Gastrocnemius medialis (tissue), 4 donors: Measurements from ENCODE around the gene CHMP6. TPM values are rescaled to one million over a fixed set of nuclear protein-coding genes. Genes with fewer than 3 reads are reported as not detected.

Source experiments
- ATAC-seq, 2 donors: fragments of 150-250 bp; one replicate each; pipeline ENCODE4 v1.9.1; 2016
- DNase-seq, 2 donors: peaks; one replicate each; pipeline ENCODE4 v3.0.0-alpha.2; 2019
- H3K27ac ChIP-seq, 4 donors: fragments of 200-600 bp; sonication (generic); 1 replicate in 1 of 4; 2 replicates in 3 of 4; pipeline ENCODE4 v1.5.1; 2016 to 2018; ENCODE audit warnings: mild to moderate bottlenecking in 2 of 4, moderate library complexity in 1 of 4
- H3K27me3 ChIP-seq, 3 donors: fragments of 200-600 bp; sonication (generic) in 2 of 3; 1 replicate in 1 of 3; 2 replicates in 2 of 3; pipeline versions ENCODE4 v1.5.1 to v1.6.0; 2016 to 2019; ENCODE audit warnings: mild to moderate bottlenecking in 1 of 3, moderate library complexity in 1 of 3
- H3K36me3 ChIP-seq, 2 donors: fragments of 200-600 bp; sonication (generic) in 1 of 2; one replicate each; pipeline ENCODE4 v1.5.1; 2017 to 2018
- H3K4me1 ChIP-seq, 2 donors: fragments of 200-600 bp; sonication (generic) in 1 of 2; one replicate each; pipeline ENCODE4 v1.5.1; 2016 to 2017; ENCODE audit warnings: mild to moderate bottlenecking in 2 of 2
- H3K4me3 ChIP-seq, 4 donors: fragments of 200-600 bp; sonication (generic) in 3 of 4; 1 replicate in 1 of 4; 2 replicates in 3 of 4; pipeline ENCODE4 v1.5.1; 2016 to 2019; ENCODE audit warnings: mild to moderate bottlenecking in 2 of 4
- H3K9me3 ChIP-seq, 3 donors: fragments of 200-600 bp; sonication (generic) in 2 of 3; 1 replicate in 1 of 3; 2 replicates in 2 of 3; pipeline ENCODE4 v1.5.1; 2016 to 2019
- POLR2A ChIP-seq, 2 donors: fragments of 450-650 bp; IDR thresholded peaks; one replicate each; pipeline ENCODE4 v1.6.1; 2017; ENCODE audit warnings: antibody characterized with exemption in 2 of 2, mild to moderate bottlenecking in 2 of 2, moderate library complexity in 2 of 2
- in situ Hi-C, 4 donors: fragments of 200-750 bp; cut with MboI; loops; one replicate each; pipeline versions ENCODE4 v1.15.0 to v1.8.0; 2017; ENCODE audit warnings: low sequenced_read_pairs in 4 of 4
- intact Hi-C: fragments of 100-400 bp; cut with DNase I; formaldehyde crosslinking; loops from one replicate; pipeline ENCODE4 v1.15.1; 2023; ENCODE audit warnings: low total_unique reads
- total RNA-seq, 4 donors: library from RNA; depleted of rRNA; stranded (reverse); fragments of >200 nt; gene quantifications; one replicate each; pipeline versions ENCODE4 v1.1.0 to v1.2.3, GENCODE V29; 2016
- TF ChIP-seq, protein P1 (sequence below), 5 experiments: fragments of 450-650 bp in 3 of 5; fragments of 200-600 bp in 2 of 5; sonication (generic) in 2 of 5; IDR thresholded peaks in 4 of 5; conservative IDR thresholded peaks in 1 of 5; 1 replicate in 4 of 5; 2 replicates in 1 of 5; pipeline ENCODE4 v1.5.1; 2016 to 2019; ENCODE audit warnings: antibody characterized with exemption in 5 of 5, mild to moderate bottlenecking in 3 of 5, moderate library complexity in 3 of 5

The CHMP6 gene
- total RNA-seq, 4 donors from 2014 or later = 29.8 to 33.3 (median 33.0) TPM

DNA sequence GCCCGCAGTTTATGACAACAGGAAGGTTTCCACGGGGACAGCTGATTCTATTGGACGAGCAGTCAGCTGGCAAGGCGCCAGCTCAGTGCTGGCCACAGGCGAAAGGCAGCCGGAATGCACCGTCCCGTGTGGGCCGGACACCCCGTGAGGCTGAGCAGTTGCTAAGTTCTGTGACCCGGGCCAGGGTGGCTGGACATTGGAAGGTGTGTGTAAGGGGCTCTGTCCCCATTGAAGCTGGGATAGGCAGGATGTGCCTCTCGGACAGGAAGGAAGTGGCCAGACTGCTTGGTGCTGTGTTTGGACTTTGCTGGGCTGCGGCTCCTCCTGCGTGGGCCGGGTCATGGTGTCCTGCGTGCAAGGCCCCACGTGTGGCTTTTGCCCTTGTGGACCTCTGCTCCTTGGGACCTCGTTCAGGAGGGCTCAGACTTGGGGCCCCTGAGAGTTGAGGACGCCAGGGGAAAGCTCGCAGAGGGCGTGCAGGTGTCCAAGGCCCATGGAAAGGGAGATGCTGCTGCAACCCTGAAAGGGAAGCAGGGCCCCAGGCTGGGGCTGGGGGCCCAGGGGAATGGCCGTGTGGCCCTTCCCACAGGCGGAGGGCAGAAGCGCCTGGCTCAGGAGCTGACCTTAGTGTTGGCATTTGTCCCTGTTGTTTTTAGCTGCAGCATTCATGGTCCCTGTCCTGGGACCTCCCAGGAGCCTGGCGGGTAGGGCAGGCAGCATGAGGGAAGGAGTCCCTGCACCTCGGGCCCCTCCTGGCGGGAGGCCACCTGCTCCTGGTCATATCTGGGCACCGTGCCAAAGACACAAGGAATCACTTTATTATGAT lies 53.3 kb downstream of the CHMP6 start:
- TF ChIP-seq POLR2A (IDR thresholded peaks at IDR 0.05) = no peak
- TF ChIP-seq, protein P1, sequence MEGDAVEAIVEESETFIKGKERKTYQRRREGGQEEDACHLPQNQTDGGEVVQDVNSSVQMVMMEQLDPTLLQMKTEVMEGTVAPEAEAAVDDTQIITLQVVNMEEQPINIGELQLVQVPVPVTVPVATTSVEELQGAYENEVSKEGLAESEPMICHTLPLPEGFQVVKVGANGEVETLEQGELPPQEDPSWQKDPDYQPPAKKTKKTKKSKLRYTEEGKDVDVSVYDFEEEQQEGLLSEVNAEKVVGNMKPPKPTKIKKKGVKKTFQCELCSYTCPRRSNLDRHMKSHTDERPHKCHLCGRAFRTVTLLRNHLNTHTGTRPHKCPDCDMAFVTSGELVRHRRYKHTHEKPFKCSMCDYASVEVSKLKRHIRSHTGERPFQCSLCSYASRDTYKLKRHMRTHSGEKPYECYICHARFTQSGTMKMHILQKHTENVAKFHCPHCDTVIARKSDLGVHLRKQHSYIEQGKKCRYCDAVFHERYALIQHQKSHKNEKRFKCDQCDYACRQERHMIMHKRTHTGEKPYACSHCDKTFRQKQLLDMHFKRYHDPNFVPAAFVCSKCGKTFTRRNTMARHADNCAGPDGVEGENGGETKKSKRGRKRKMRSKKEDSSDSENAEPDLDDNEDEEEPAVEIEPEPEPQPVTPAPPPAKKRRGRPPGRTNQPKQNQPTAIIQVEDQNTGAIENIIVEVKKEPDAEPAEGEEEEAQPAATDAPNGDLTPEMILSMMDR (IDR thresholded peaks at IDR 0.05 in 4 of 5, conservative IDR thresholded peaks at IDR 0.05 in 1 of 5) = no peak
- Histone ChIP-seq H3K4me3 (peak overlapping the region in 3 of 4 donors; percentile 10 to 38 (median 10)), H3K9me3 (no peaks in the 10 kb centered on the region), H3K27ac (peak overlapping the region; percentile 61 to 78 (median 72)), H3K27me3 (peaks cover 0 to 2% (median 0%) of the 10 kb centered on the region in 3 donors), H3K36me3 (no peaks in the 10 kb centered on the region), H3K4me1 (peaks cover 21 to 38% of the 10 kb centered on the region in 2 donors)
- in situ Hi-C loops (no loop called here), intact Hi-C loops (no loop called here)
- DNase-seq = peak; percentile 66 to 70
- ATAC-seq = peak; percentile 74 to 75

DNA sequence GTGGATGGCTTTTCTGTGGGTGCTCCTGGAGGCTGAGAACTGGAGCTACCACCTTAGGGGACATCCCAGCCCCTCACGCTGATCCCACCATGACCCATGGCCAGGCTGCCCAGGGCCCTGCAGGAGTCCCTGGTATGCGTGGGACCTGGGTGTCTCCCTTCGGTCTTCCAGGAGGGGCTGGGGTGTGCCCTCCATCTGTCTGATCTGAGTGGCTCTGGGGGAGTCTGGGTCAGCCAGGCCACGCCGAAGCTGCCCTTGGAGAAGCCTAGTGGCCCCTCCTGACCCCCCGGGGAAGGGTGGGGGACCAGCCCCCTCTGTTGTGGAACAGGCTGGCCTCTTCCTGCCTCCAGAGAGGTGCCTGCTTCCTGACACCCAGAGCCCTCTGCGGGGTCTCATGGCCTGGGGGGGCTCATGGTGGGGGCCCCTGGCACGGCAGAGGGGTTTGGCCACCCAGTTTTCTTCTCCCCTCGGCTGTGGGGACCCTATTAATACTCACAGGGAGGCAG lies 54.0 kb downstream of the CHMP6 start:
- no peaks in the 10 kb centered on the region for H3K36me3 ChIP-seq
- H3K4me1 ChIP-seq = peaks cover 20 to 34% of the 10 kb centered on the region in 2 donors
- H3K9me3 ChIP-seq = no peaks in the 10 kb centered on the region
- no peak overlapping the region for H3K4me3 ChIP-seq
- ATAC-seq (no peak), DNase-seq (no peak)
- H3K27ac ChIP-seq = peak overlapping the region; percentile 61 to 78 (median 72)
- no peaks in the 10 kb centered on the region for H3K27me3 ChIP-seq
- TF ChIP-seq, protein P1 (IDR thresholded peaks at IDR 0.05 in 4 of 5, conservative IDR thresholded peaks at IDR 0.05 in 1 of 5) = no peak
- TF ChIP-seq POLR2A (IDR thresholded peaks at IDR 0.05) = no peak
- intact Hi-C loops (no loop called here), in situ Hi-C loops (no loop called here)

DNA sequence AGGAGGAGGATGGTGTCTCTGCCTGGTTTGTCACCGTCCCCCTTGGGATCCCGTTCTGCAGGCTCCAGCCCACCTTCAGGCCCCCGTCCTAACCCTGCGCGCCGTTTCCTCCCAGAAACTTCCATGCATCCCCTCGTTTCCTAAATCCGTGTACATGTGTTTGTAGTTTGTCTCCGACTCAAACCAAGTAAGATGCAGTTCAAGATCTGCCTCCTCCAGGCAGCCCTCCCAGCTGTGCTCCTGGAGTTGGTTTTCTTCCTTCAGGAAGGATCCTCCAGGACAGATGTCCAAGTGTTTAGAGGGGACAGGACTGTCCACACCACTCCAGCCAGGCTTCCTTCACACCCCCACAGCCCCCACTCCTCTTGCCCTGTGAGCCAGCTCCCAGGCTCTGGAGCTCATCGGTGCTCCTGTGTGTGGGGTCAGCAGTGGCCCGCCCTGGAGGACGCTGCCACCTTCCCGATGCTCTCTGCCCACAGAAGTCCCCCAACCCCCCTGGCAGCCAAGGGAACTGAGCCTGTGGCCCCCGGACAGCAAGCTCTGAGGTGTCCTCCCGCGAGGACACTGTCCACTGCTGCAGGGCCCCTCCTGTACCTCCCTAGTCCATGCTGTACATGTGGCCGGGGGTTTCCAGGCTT lies 54.6 kb downstream of the CHMP6 start:
- Histone ChIP-seq H3K4me3 (no peak overlapping the region), H3K27ac (peak overlapping the region; percentile 61 to 78 (median 72)), H3K4me1 (peaks cover 20 to 34% of the 10 kb centered on the region in 2 donors), H3K27me3 (no peaks in the 10 kb centered on the region), H3K36me3 (no peaks in the 10 kb centered on the region), H3K9me3 (no peaks in the 10 kb centered on the region)
- no peak for DNase-seq
- intact Hi-C loops (no loop called here), in situ Hi-C loops (no loop called here)
- ATAC-seq = no peak
- TF ChIP-seq POLR2A (IDR thresholded peaks at IDR 0.05) = no peak
- TF ChIP-seq, protein P1 (IDR thresholded peaks at IDR 0.05 in 4 of 5, conservative IDR thresholded peaks at IDR 0.05 in 1 of 5) = no peak

DNA sequence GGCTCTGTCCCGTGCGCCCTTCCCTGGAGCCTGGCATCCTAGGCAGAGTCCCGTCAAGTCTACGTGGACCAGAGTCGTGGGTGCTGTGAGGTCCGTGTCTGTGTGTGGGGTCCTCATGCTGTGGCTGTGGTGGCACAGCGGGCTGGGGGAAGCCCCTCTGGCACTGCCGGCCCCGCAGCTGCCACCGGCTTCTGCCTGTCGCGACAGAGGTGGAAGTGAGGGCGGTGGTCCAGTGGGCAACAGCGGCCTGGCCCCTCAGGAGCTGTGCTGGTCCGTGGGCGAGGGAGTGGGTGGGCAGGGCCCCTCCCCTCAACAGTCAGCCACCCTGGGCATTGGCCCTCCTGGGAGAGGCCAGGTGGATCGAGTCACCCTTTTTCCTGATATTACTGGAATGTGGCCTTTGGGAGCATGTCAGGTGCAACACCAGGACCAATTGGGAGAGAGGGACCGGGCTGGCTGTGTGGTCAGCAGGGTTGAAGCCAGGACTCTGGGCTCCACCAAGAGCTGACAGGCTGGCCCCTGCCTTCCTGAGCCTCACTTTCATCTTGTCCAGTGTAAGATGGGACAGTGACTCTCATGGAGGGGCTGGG lies 55.2 kb downstream of the CHMP6 start:
- TF ChIP-seq, protein P1 (IDR thresholded peaks at IDR 0.05 in 4 of 5, conservative IDR thresholded peaks at IDR 0.05 in 1 of 5) = no peak
- no peak for TF ChIP-seq POLR2A (IDR thresholded peaks at IDR 0.05)
- Histone ChIP-seq H3K4me1 (peaks cover 20 to 34% of the 10 kb centered on the region in 2 donors), H3K9me3 (no peaks in the 10 kb centered on the region), H3K27ac (peak overlapping the region in 3 of 4 donors; percentile 6 to 74 (median 18)), H3K36me3 (no peaks in the 10 kb centered on the region), H3K27me3 (no peaks in the 10 kb centered on the region), H3K4me3 (no peak overlapping the region)
- DNase-seq (no peak), ATAC-seq (no peak)
- in situ Hi-C loops = no loop called here
- intact Hi-C loops = no loop called here
